ENCODE data around the gene POLR2A.

DNA sequence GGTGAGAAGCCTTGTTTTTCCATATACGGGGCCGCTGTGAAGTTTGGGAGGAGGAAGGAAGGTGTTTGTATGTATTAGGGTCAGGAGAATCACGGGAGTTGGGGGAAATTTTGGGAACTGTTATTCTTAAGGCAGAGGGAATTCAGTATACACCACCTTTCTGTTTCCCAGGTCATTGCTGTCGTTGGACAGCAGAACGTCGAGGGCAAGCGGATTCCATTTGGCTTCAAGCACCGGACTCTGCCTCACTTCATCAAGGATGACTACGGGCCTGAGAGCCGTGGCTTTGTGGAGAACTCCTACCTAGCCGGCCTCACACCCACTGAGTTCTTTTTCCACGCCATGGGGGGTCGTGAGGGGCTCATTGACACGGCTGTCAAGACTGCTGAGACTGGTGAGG, 17.6 kb downstream of the POLR2A start:
- TF ChIP-seq POLR2A (IDR thresholded peaks at IDR 0.05; ENCODE audit: low read length) (no peak), GATA1 (IDR thresholded peaks at IDR 0.05; ENCODE audit: low read depth, low read length) (no peak)

Measured in erythroblast (primary cell).